Skeletal muscle satellite cell (primary cell): Measurements from ENCODE around the gene UBE3A.

Experiments
- H3K27me3 ChIP-seq: 2 replicates; pipeline ENCODE4 v1.7.0; 2013; ENCODE audit warnings: low read length; ENCODE audit not compliant: control insufficient read depth, insufficient read depth
- H3K36me3 ChIP-seq: 2 replicates; pipeline ENCODE4 v1.7.0; 2013; ENCODE audit warnings: mild to moderate bottlenecking, control low read depth, low read length; ENCODE audit not compliant: insufficient read depth
- H3K4me1 ChIP-seq: 2 replicates; pipeline ENCODE4 v1.7.0; 2013; ENCODE audit warnings: low read length; ENCODE audit not compliant: control insufficient read depth, insufficient read depth
- H3K4me2 ChIP-seq: 2 replicates; pipeline ENCODE4 v1.7.0; 2013; ENCODE audit warnings: mild to moderate bottlenecking, low read length
- H3K4me3 ChIP-seq: 2 replicates; pipeline ENCODE4 v1.7.0; 2013; ENCODE audit warnings: low read length
- H3K9ac ChIP-seq: 2 replicates; pipeline ENCODE4 v1.7.0; 2013; ENCODE audit warnings: mild to moderate bottlenecking, low read depth, low read length, moderate library complexity
- H3K9me3 ChIP-seq: replicated peaks from 2 replicates; pipeline ENCODE4 v1.7.0; 2013; ENCODE audit warnings: mild to moderate bottlenecking, control low read depth, low read length

Gene UBE3A

GRCh38 chr15:25368850-25369249 lies 70.0 kb downstream of the UBE3A start:
- H3K9ac ChIP-seq = no peak overlapping the region

GRCh38 chr15:25366058-25366457 lies 72.8 kb downstream of the UBE3A start:
- Histone ChIP-seq H3K27me3 (no peaks in the 10 kb centered on the region), H3K9me3 (no peaks in the 10 kb centered on the region), H3K9ac (no peak overlapping the region), H3K4me2 (no peak overlapping the region), H3K36me3 (peaks cover 20% of the 10 kb centered on the region), H3K4me1 (no peaks in the 10 kb centered on the region), H3K4me3 (no peak overlapping the region)

More at GRCh38 chr15:25368850-25369249, 70.0 kb downstream of the UBE3A start:
- H3K36me3 ChIP-seq = peaks cover 33% of the 10 kb centered on the region
- H3K27me3 ChIP-seq = no peaks in the 10 kb centered on the region
- H3K4me2 ChIP-seq = no peak overlapping the region
- H3K4me3 ChIP-seq = no peak overlapping the region
- H3K9me3 ChIP-seq = no peaks in the 10 kb centered on the region
- peaks cover 10% of the 10 kb centered on the region for H3K4me1 ChIP-seq

- Histone ChIP-seq H3K36me3 (peaks cover 13% of the 10 kb centered on the region), H3K4me3 (no peak overlapping the region), H3K27me3 (no peaks in the 10 kb centered on the region), H3K4me1 (no peaks in the 10 kb centered on the region), H3K9ac (no peak overlapping the region), H3K9me3 (no peaks in the 10 kb centered on the region), H3K4me2 (no peak overlapping the region)
These were observed 76.3 kb downstream of the UBE3A start for GRCh38 chr15:25362545-25362944.

- H3K9me3 ChIP-seq = no peaks in the 10 kb centered on the region
- H3K4me2 ChIP-seq = no peak overlapping the region
- H3K36me3 ChIP-seq = peaks cover 12% of the 10 kb centered on the region
- H3K4me1 ChIP-seq = no peaks in the 10 kb centered on the region
- H3K9ac ChIP-seq = no peak overlapping the region
- H3K4me3 ChIP-seq = no peak overlapping the region
- H3K27me3 ChIP-seq = no peaks in the 10 kb centered on the region
These were observed 91.1 kb downstream of the UBE3A start for GRCh38 chr15:25347707-25348106.

GRCh38 chr15:25346371-25346770 lies 92.5 kb downstream of the UBE3A start:
- Histone ChIP-seq H3K27me3 (no peaks in the 10 kb centered on the region), H3K4me1 (no peaks in the 10 kb centered on the region), H3K9ac (no peak overlapping the region), H3K9me3 (no peaks in the 10 kb centered on the region), H3K4me3 (no peak overlapping the region), H3K4me2 (no peak overlapping the region), H3K36me3 (peaks cover 4% of the 10 kb centered on the region)

- Histone ChIP-seq H3K27me3 (no peaks in the 10 kb centered on the region), H3K4me2 (no peak overlapping the region), H3K4me3 (no peak overlapping the region), H3K9me3 (no peaks in the 10 kb centered on the region), H3K9ac (no peak overlapping the region), H3K36me3 (peaks cover 4% of the 10 kb centered on the region), H3K4me1 (no peaks in the 10 kb centered on the region)
These were observed 92.9 kb downstream of the UBE3A start for GRCh38 chr15:25345943-25346342.

- Histone ChIP-seq H3K4me3 (no peak overlapping the region), H3K9ac (no peak overlapping the region), H3K27me3 (no peaks in the 10 kb centered on the region), H3K4me2 (no peak overlapping the region), H3K9me3 (no peaks in the 10 kb centered on the region), H3K4me1 (no peaks in the 10 kb centered on the region), H3K36me3 (peaks cover 15% of the 10 kb centered on the region)
These were observed 96.2 kb downstream of the UBE3A start for GRCh38 chr15:25342629-25343028.

- no peak overlapping the region for H3K4me2 ChIP-seq
- no peaks in the 10 kb centered on the region for H3K4me1 ChIP-seq
These were observed 99.4 kb downstream of the UBE3A start for GRCh38 chr15:25339431-25339830.

GRCh38 chr15:25335279-25335678 lies 103.5 kb downstream of the UBE3A start:
- no peaks in the 10 kb centered on the region for H3K4me1 ChIP-seq
- no peak overlapping the region for H3K4me3 ChIP-seq
- no peaks in the 10 kb centered on the region for H3K9me3 ChIP-seq
- no peak overlapping the region for H3K4me2 ChIP-seq
- H3K27me3 ChIP-seq = no peaks in the 10 kb centered on the region
- no peak overlapping the region for H3K9ac ChIP-seq
- peaks cover 51% of the 10 kb centered on the region for H3K36me3 ChIP-seq

More at GRCh38 chr15:25339431-25339830, 99.4 kb downstream of the UBE3A start:
- H3K9ac ChIP-seq = no peak overlapping the region
- no peaks in the 10 kb centered on the region for H3K27me3 ChIP-seq
- H3K36me3 ChIP-seq = peaks cover 36% of the 10 kb centered on the region
- H3K9me3 ChIP-seq = no peaks in the 10 kb centered on the region
- H3K4me3 ChIP-seq = no peak overlapping the region

GRCh38 chr15:25333049-25333448 lies 105.8 kb downstream of the UBE3A start:
- Histone ChIP-seq H3K4me3 (no peak overlapping the region), H3K27me3 (no peaks in the 10 kb centered on the region), H3K9me3 (no peaks in the 10 kb centered on the region), H3K4me2 (no peak overlapping the region), H3K9ac (no peak overlapping the region), H3K4me1 (no peaks in the 10 kb centered on the region), H3K36me3 (peaks cover 36% of the 10 kb centered on the region)

GRCh38 chr15:25332306-25332705 lies 106.5 kb downstream of the UBE3A start:
- H3K36me3 ChIP-seq = peaks cover 34% of the 10 kb centered on the region
- no peak overlapping the region for H3K9ac ChIP-seq
- H3K9me3 ChIP-seq = no peaks in the 10 kb centered on the region
- H3K4me3 ChIP-seq = no peak overlapping the region
- H3K4me2 ChIP-seq = no peak overlapping the region
- no peaks in the 10 kb centered on the region for H3K27me3 ChIP-seq
- H3K4me1 ChIP-seq = no peaks in the 10 kb centered on the region

GRCh38 chr15:25331860-25332259 lies 107.0 kb downstream of the UBE3A start:
- H3K4me2 ChIP-seq = no peak overlapping the region
- no peaks in the 10 kb centered on the region for H3K9me3 ChIP-seq
- no peaks in the 10 kb centered on the region for H3K27me3 ChIP-seq
- no peak overlapping the region for H3K4me3 ChIP-seq
- H3K36me3 ChIP-seq = peaks cover 30% of the 10 kb centered on the region
- no peaks in the 10 kb centered on the region for H3K4me1 ChIP-seq
- H3K9ac ChIP-seq = no peak overlapping the region
